ENCODE measurements around the gene SLC22A16.
"Not testable (repeated sequence)": the region's sequence is repeated elsewhere in the genome, so short reads cannot be mapped to it uniquely, and the experiment has no call there.

GRCh38 chr6:110504891-110505290, 28.5 kb upstream of the SLC22A16 start:
- TF ChIP-seq CTCF (IDR thresholded peaks at IDR 0.05; ENCODE audit: low read depth, low read length, missing input control); REST (IDR thresholded peaks at IDR 0.05); GABPA (IDR thresholded peaks at IDR 0.05 in 1 of 2, conservative IDR thresholded peaks at IDR 0.05 in 1 of 2); SP1 (IDR thresholded peaks at IDR 0.05); YY1 (IDR thresholded peaks at IDR 0.05); TAF1 (conservative IDR thresholded peaks at IDR 0.05); JUND (IDR thresholded peaks at IDR 0.05); FOXA1 (IDR thresholded peaks at IDR 0.05); EGR1 (IDR thresholded peaks at IDR 0.05; ENCODE audit: low read depth in 2 of 2); HNF4G (IDR thresholded peaks at IDR 0.05); ZBTB33 (IDR thresholded peaks at IDR 0.05); RAD21 (IDR thresholded peaks at IDR 0.05); NR2F2 (IDR thresholded peaks at IDR 0.05); HNF4A (conservative IDR thresholded peaks at IDR 0.05): not testable (repeated sequence)
